Erythroblast (primary cell): ENCODE results near the gene UBE2O.

Source experiments
- GATA1 ChIP-seq: IDR thresholded peaks from 2 replicates; pipeline ENCODE4 v1.6.1; 2011; ENCODE audit warnings: low read depth, mild to moderate bottlenecking, control low read depth, low read length, moderate library complexity
- POLR2A ChIP-seq: IDR thresholded peaks from 2 replicates; pipeline ENCODE4 v1.6.1; 2011; ENCODE audit warnings: mild to moderate bottlenecking, low read length

DNA sequence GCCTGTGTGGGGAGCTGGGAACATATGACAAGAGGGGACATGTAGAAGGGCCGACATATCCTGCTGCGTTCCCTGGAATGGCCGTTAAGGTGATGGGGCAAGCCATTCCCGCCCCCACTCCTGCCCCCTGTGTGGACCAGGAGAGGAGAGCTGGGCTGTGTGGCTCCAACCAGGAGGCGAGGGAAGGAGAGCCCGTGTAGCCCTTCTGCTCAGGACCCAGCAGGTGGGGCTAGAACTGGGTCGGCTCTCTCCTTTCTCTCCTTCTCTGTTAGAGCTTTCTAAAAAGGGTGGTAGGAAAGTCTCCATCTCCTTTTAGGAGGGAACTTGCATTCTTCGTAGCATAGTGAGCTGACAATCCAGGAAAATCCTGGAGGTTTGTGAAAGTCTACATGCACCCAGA is 55.8 kb downstream of the UBE2O start:
- TF ChIP-seq POLR2A (no peak), GATA1 (no peak)
